K562 (cell line): ENCODE data around the gene STIL.

Experiments used
- GTF2F1 ChIP-seq: IDR thresholded peaks from 2 replicates; pipeline ENCODE4 v1.6.1; 2011; ENCODE audit warnings: low read depth, low read length, improper control_type of control experiment
- NKRF ChIP-seq: fragments of 450-650 bp; IDR thresholded peaks from 2 replicates; pipeline ENCODE4 v1.6.1; 2016; ENCODE audit warnings: borderline replicate concordance
- POLR2AphosphoS5 ChIP-seq: IDR thresholded peaks from 2 replicates; pipeline ENCODE4 v1.6.1; 2011; ENCODE audit warnings: mild to moderate bottlenecking, low read depth, low read length, moderate library complexity; ENCODE audit not compliant: control insufficient read depth, insufficient read depth
- RAD51 ChIP-seq: fragments of 450-650 bp; IDR thresholded peaks from 2 replicates; pipeline ENCODE4 v1.7.1; 2016; ENCODE audit warnings: low read depth, mild to moderate bottlenecking, borderline replicate concordance
- REST ChIP-seq, 2 experiments: fragments of 450-650 bp; formaldehyde crosslinking in 1 of 2; IDR thresholded peaks; 2 replicates each; pipeline versions ENCODE4 v1.4.0 to v1.6.1; 2014 to 2020; ENCODE audit warnings: mild to moderate bottlenecking in 2 of 2, borderline replicate concordance in 1 of 2, low read depth in 1 of 2
- SIRT6 ChIP-seq: IDR thresholded peaks from one replicate; pipeline ENCODE4 v1.6.1; 2012; ENCODE audit warnings: low read depth, mild to moderate bottlenecking, control low read depth, inconsistent platforms, low read length, moderate library complexity
- TAF9B ChIP-seq: fragments of 450-650 bp; IDR thresholded peaks from 2 replicates; pipeline ENCODE4 v1.6.1; 2018; ENCODE audit warnings: mild to moderate bottlenecking; ENCODE audit not compliant: partially characterized antibody
- ZNF445 ChIP-seq: fragments of 250-450 bp; sonication (Bioruptor Pico); IDR thresholded peaks from 2 replicates; pipeline ENCODE4 v1.4.0; 2020; ENCODE audit warnings: low read depth, mild to moderate bottlenecking, moderate library complexity
- TF ChIP-seq, protein P1 (sequence below): sonication (generic); formaldehyde crosslinking; IDR thresholded peaks from 2 replicates; pipeline ENCODE4 v1.9.0; 2022; ENCODE audit warnings: mild to moderate bottlenecking, missing genetic modification reagents
- TF ChIP-seq, protein P2 (sequence below), 3 experiments: IDR thresholded peaks in 2 of 3; conservative IDR thresholded peaks in 1 of 3; 2 replicates each; pipeline ENCODE4 v1.5.1; 2011 to 2012; ENCODE audit warnings: low read length in 3 of 3, mild to moderate bottlenecking in 3 of 3, control low read depth in 2 of 3, improper control_type of control experiment in 1 of 3, inconsistent platforms in 1 of 3, low read depth in 1 of 3, mixed read lengths in 1 of 3, moderate library complexity in 1 of 3; ENCODE audit not compliant: insufficient read depth in 2 of 3

DNA sequence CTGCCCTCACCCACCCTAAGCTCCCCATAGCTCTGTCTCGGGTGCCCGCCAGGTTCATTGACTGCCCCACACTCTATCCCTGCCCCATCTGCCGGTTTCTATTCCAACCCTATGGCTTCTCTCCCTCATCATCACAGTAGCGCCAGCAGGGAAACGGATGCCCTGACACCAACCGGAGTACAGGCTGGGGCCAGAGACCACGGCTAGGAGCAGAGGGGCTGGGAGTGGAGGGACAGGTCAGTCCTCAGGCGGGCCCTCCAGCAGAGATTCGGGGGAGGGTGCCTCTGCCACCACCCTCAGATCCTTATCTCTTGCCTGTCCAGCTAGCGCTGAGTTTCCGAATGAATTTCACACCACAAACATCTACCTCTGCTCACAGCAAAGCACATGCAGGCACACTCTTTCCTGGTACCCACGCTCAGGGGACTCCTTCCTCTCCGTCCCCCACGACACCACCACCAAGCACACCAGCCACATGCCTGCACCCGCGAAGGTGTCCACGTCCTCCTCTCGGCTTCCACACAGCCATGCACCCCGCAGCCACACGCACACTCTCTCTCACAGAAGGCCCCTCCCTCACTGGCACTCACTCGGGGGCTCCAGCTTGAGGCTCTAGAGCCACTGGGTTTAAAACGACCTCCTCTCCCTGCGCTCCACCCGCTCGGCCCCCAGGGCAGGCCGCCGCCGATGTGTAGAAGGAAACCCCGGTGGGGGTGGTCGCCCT lies 89.1 kb downstream of the STIL start:
- TF ChIP-seq REST (IDR thresholded peaks at IDR 0.05; ENCODE audit: borderline replicate concordance) (no peak), REST (CRISPR knock-in tag; IDR thresholded peaks at IDR 0.05; ENCODE audit: low read depth) (no peak), RAD51 (no peak), SIRT6 (no peak), TAF9B (no peak), GTF2F1 (no peak), NKRF (no peak), POLR2AphosphoS5 (0 out of 2 replicates have a peak, but pooled peaks have one; percentile 10), ZNF445 (no peak)
- TF ChIP-seq, protein P1, sequence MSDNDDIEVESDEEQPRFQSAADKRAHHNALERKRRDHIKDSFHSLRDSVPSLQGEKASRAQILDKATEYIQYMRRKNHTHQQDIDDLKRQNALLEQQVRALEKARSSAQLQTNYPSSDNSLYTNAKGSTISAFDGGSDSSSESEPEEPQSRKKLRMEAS (CRISPR knock-in tag), result no peak
- TF ChIP-seq, protein P2, sequence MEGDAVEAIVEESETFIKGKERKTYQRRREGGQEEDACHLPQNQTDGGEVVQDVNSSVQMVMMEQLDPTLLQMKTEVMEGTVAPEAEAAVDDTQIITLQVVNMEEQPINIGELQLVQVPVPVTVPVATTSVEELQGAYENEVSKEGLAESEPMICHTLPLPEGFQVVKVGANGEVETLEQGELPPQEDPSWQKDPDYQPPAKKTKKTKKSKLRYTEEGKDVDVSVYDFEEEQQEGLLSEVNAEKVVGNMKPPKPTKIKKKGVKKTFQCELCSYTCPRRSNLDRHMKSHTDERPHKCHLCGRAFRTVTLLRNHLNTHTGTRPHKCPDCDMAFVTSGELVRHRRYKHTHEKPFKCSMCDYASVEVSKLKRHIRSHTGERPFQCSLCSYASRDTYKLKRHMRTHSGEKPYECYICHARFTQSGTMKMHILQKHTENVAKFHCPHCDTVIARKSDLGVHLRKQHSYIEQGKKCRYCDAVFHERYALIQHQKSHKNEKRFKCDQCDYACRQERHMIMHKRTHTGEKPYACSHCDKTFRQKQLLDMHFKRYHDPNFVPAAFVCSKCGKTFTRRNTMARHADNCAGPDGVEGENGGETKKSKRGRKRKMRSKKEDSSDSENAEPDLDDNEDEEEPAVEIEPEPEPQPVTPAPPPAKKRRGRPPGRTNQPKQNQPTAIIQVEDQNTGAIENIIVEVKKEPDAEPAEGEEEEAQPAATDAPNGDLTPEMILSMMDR (IDR thresholded peaks at IDR 0.05 in 2 of 3, conservative IDR thresholded peaks at IDR 0.05 in 1 of 3; ENCODE audit: insufficient read depth in 2 of 3, low read depth in 1 of 3, low read length in 3 of 3), result no peak
